DMS153 (cell line): ENCODE measurements around the gene ADAMTS10.
"Not testable (repeated sequence)": the region's sequence is repeated elsewhere in the genome, so short reads cannot be mapped to it uniquely, and the experiment has no call there.

Source experiments
- DNase-seq: peaks from one replicate; lab custom pipeline; 2025; lab: John Stamatoyannopoulos, UW

ADAMTS10 gene

DNA sequence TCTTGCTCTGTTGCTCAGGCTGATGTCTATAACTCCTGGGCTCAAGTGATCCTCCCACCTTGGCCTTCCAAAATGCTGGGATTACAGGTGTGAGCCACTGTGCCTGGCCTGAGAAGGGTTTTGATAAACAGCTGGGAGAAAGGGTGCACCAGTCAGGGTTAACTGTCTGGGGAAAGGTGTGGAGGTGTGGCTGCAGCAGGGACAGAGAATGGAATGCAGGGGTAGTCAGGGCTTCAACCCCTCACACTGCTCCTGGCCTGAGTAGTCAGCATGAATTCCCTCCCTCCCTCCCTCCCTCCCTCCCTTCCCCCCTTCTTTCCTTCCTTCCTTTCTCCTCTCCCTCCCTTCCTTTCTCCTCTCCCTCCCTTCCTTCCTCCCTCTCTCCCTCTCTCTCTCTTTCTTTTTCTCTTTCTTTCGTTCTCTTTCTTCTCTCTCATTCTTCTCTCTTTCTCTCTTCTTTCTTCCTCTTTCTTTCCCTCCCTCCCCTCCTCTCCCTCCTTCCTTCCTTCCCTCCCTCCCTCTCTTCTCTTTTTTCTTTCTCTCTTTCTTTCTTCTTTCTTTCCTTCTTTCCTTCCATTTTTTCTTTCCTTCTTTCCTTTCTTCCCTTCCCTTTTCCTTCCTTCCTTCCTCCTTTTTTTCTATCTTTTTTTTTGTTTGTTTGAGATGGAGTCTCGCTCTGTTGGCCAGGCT lies 49.3 kb downstream of the ADAMTS10 start:
- no peak for DNase-seq

DNA sequence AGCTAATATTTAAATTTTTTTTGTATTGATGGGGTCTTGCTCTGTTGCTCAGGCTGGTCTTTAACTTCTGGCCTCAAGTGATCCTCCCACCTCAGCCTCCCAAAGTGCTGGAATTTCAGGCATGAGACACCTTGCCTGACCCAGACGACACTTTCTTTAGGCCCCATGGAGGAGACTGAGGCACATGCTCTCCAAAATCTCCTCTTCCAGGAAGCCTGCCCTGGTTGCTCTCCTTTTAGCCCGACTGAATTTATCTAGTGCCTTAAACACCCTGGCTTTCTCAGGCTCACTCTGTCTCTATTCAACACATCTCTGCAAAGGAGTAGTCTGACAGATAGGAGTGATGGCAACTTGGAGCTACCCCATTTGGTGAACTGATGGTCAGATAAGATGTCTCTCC lies 52.2 kb downstream of the ADAMTS10 start:
- no peak for DNase-seq

GRCh38 chr19:8557642-8558238 lies 52.8 kb downstream of the ADAMTS10 start:
- DNase-seq, result no peak

- not testable (repeated sequence) for DNase-seq
Measured at GRCh38 chr19:8553729-8554128, 56.8 kb downstream of the ADAMTS10 start.

GRCh38 chr19:8552810-8553209 lies 57.7 kb downstream of the ADAMTS10 start:
- DNase-seq, result no peak

GRCh38 chr19:8550070-8550469 lies 60.4 kb downstream of the ADAMTS10 start:
- DNase-seq, result no peak

- DNase-seq, result no peak
Measured at GRCh38 chr19:8545743-8546142, 64.8 kb downstream of the ADAMTS10 start.

DNA sequence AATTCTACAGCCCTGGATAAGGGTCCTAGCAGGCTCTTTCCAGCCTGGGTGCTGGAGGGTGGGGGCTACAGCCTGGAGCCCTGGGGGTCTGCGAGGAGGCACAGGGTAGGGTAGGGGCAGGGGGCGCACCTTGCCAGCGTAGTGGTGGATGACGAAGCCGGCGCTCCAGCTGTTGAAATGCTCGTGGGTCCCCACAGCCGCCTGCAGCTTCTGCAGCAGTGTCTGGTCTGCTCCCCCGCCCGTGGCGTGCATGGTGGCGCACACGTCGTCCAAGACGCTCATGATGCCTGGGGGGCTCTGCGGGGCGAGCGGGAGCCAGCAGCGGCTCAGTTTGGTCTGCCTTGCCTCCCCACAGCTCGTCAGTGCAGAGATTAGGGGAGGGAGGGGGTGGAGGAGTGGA lies 66.3 kb downstream of the ADAMTS10 start:
- DNase-seq, result no peak

GRCh38 chr19:8539621-8540149 lies 70.8 kb downstream of the ADAMTS10 start:
- DNase-seq, result no peak

GRCh38 chr19:8537099-8537498 lies 73.4 kb downstream of the ADAMTS10 start:
- DNase-seq, result no peak

- no peak for DNase-seq
Measured at GRCh38 chr19:8536282-8536681, 74.2 kb downstream of the ADAMTS10 start.

DNA sequence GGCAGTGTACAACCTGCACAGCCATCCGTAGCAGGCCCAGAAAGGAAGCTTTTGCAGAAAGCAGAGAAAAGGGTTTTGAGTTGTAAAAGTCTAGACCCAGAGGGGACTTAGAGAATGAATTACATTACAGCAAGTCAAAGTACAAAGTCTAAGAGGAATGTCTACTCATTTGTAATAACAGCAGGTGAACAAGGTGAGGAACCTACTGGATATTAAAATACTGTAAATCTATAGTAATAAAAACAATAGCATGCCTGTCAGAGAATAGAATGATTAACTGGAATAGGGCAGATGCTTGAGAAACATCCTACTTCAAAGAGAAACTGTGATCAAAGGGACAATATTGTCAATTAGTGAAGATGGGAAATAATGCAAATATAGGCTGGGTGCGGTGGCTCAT lies 78.3 kb downstream of the ADAMTS10 start:
- no peak for DNase-seq

GRCh38 chr19:8531470-8531869 lies 79.0 kb downstream of the ADAMTS10 start:
- DNase-seq, result no peak
